HepG2 (cell line): Measurements from ENCODE around the gene ADGRG1. TPM values are rescaled to one million over a fixed set of nuclear protein-coding genes. Genes with fewer than 3 reads are reported as not detected.

Experiments
- CREB1 ChIP-seq, 2 experiments: fragments of 450-650 bp in 1 of 2; IDR thresholded peaks; 2 replicates each; pipeline ENCODE4 v1.6.1; 2016 to 2017; ENCODE audit warnings: control low read depth in 1 of 2, mild to moderate bottlenecking in 1 of 2, missing compliant biosample characterization in 1 of 2, missing genetic modification characterization in 1 of 2
- DMAP1 ChIP-seq: IDR thresholded peaks from 2 replicates; pipeline ENCODE4 v1.6.1; 2016
- KDM6A ChIP-seq: IDR thresholded peaks from 2 replicates; pipeline ENCODE4 v1.6.1; 2016; ENCODE audit warnings: low read depth
- KLF13 ChIP-seq: sonication (generic); formaldehyde crosslinking; IDR thresholded peaks from 2 replicates; pipeline ENCODE4 v1.4.0; 2020; ENCODE audit warnings: mild to moderate bottlenecking, missing genetic modification reagents
- NFATC3 ChIP-seq: sonication (generic); formaldehyde crosslinking; IDR thresholded peaks from 2 replicates; pipeline ENCODE4 v1.5.1; 2020; ENCODE audit warnings: mild to moderate bottlenecking, missing genetic modification reagents
- NFE2 ChIP-seq: sonication (generic); formaldehyde crosslinking; IDR thresholded peaks from 2 replicates; pipeline ENCODE4 v1.4.0; 2020; ENCODE audit warnings: missing genetic modification reagents
- NPAS2 ChIP-seq: sonication (generic); formaldehyde crosslinking; IDR thresholded peaks from 2 replicates; pipeline ENCODE4 v1.8.0; 2022; ENCODE audit warnings: mild to moderate bottlenecking, missing genetic modification reagents, borderline replicate concordance
- PAWR ChIP-seq: sonication (generic); formaldehyde crosslinking; IDR thresholded peaks from 2 replicates; pipeline ENCODE4 v1.4.0; 2020; ENCODE audit warnings: missing genetic modification reagents, mild to moderate bottlenecking, borderline replicate concordance
- PHF8 ChIP-seq: sonication (generic); formaldehyde crosslinking; IDR thresholded peaks from 2 replicates; pipeline ENCODE4 v1.5.0; 2020; ENCODE audit warnings: missing genetic modification reagents
- POLR2AphosphoS5 ChIP-seq: IDR thresholded peaks from 2 replicates; pipeline ENCODE4 v1.6.1; 2012; ENCODE audit warnings: low read depth, low read length
- RARA ChIP-seq: IDR thresholded peaks from 2 replicates; pipeline ENCODE4 v1.6.1; 2016; ENCODE audit warnings: missing genetic modification reagents, missing compliant biosample characterization
- TAF1 ChIP-seq: sonication (generic); formaldehyde crosslinking; IDR thresholded peaks from 2 replicates; pipeline ENCODE4 v1.4.0; 2020; ENCODE audit warnings: missing genetic modification reagents
- TCF7 ChIP-seq: sonication (generic); IDR thresholded peaks from 2 replicates; pipeline ENCODE4 v1.6.1; 2016; ENCODE audit warnings: antibody characterized with exemption, low read depth
- ZEB1 ChIP-seq: IDR thresholded peaks from 2 replicates; pipeline ENCODE4 v1.6.1; 2012; ENCODE audit warnings: mild to moderate bottlenecking, low read depth, inconsistent platforms; ENCODE audit not compliant: insufficient replicate concordance
- ZFP1 ChIP-seq: IDR thresholded peaks from 2 replicates; pipeline ENCODE4 v1.6.1; 2016
- ZMYM3 ChIP-seq: sonication (generic); formaldehyde crosslinking; IDR thresholded peaks from 2 replicates; pipeline ENCODE4 v1.5.1; 2020; ENCODE audit warnings: mild to moderate bottlenecking, missing genetic modification reagents
- ZNF274 ChIP-seq: sonication (generic); formaldehyde crosslinking; IDR thresholded peaks from 2 replicates; pipeline ENCODE4 v1.5.1; 2020; ENCODE audit warnings: mild to moderate bottlenecking, missing genetic modification reagents
- ZNF7 ChIP-seq: IDR thresholded peaks from 2 replicates; pipeline ENCODE4 v1.6.1; 2016; ENCODE audit warnings: missing biosample characterization, missing genetic modification reagents
- ZNF749 ChIP-seq: sonication (generic); formaldehyde crosslinking; IDR thresholded peaks from 2 replicates; pipeline ENCODE4 v1.8.0; 2022; ENCODE audit warnings: mild to moderate bottlenecking, missing genetic modification reagents, moderate library complexity, borderline replicate concordance
- ZSCAN21 ChIP-seq: sonication (generic); formaldehyde crosslinking; IDR thresholded peaks from 2 replicates; pipeline ENCODE4 v1.8.0; 2022; ENCODE audit warnings: mild to moderate bottlenecking, missing genetic modification reagents, moderate library complexity, borderline replicate concordance
- ZSCAN22 ChIP-seq: sonication (generic); formaldehyde crosslinking; IDR thresholded peaks from 2 replicates; pipeline ENCODE4 v1.4.0; 2020; ENCODE audit warnings: mild to moderate bottlenecking, missing genetic modification reagents
- polyA plus RNA-seq, 8 experiments: library from polyadenylated mRNA; depleted of rRNA in 3 of 8; stranded (reverse) in 7 of 8; unstranded in 1 of 8; fragments of >200 nt; fragmentation: Illumina TruSeq in 4 of 8; extraction: Trizol in 4 of 8; gene quantifications; 2 replicates each; pipeline versions ENCODE4 v1.2.1 to v1.2.3, GENCODE V29; 2011 to 2016; ENCODE audit warnings: low read depth in 4 of 8, missing spikeins in 1 of 8, mixed read lengths in 1 of 8; ENCODE audit not compliant: insufficient read depth in 1 of 8
- total RNA-seq, 5 experiments: library from RNA; depleted of rRNA; stranded (reverse); fragments of >200 nt; fragmentation: Illumina TruSeq; extraction: Trizol; gene quantifications; 2 replicates each; pipeline ENCODE4 v1.2.3, GENCODE V29; 2016; ENCODE audit warnings: low read depth in 1 of 5
- TF ChIP-seq, protein P1 (sequence below): sonication (generic); formaldehyde crosslinking; IDR thresholded peaks from 2 replicates; pipeline ENCODE4 v1.4.0; 2020; ENCODE audit warnings: mild to moderate bottlenecking, missing genetic modification reagents, borderline replicate concordance
- TF ChIP-seq, protein P2 (sequence below): sonication (generic); formaldehyde crosslinking; IDR thresholded peaks from 2 replicates; pipeline ENCODE4 v1.4.0; 2020; ENCODE audit warnings: missing genetic modification reagents
- TF ChIP-seq, protein P3 (sequence below): sonication (generic); formaldehyde crosslinking; IDR thresholded peaks from 2 replicates; pipeline ENCODE4 v1.5.0; 2020; ENCODE audit warnings: mild to moderate bottlenecking, low read depth, missing genetic modification reagents, borderline replicate concordance

ADGRG1 gene
- total and polyA plus RNA-seq, 2 of the 13 experiments (the other 11 are each of a cell fraction or from before 2014, with no cell fraction given) = 2.7 to 5.9 TPM

DNA sequence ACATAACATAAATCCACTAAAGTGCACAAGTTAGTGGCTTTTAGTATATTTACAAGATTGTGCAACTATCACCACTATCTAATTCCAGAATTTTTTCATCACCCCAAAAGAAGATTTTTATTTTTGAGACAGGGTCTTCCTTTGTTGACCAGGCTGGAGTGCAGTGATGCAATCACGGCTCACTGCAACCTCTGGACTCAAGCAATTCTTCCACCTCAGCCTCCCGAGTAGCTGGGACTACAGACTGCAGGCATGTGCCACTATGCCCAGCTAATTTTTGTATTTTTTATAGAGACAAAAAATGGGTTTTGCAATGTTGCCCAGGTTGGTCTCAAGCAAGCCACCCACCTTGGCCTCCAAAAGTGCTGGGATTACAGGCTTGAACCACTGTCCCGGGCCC lies 81.2 kb downstream of the ADGRG1 start (continued):
- TF ChIP-seq DMAP1 (no peak), NPAS2 (CRISPR knock-in tag) (no peak), CREB1 (IDR thresholded peaks at IDR 0.05) (no peak), CREB1 (CRISPR knock-in tag; IDR thresholded peaks at IDR 0.05) (no peak), KLF13 (CRISPR knock-in tag) (no peak), NFE2 (no peak), ZFP1 (CRISPR knock-in tag) (no peak), NFATC3 (CRISPR knock-in tag) (no peak), ZEB1 (no peak), KDM6A (CRISPR knock-in tag) (0 out of 2 replicates have a peak, but pooled peaks have one; percentile 33), TAF1 (no peak), ZSCAN22 (no peak), PHF8 (CRISPR knock-in tag) (no peak), ZSCAN21 (CRISPR knock-in tag) (no peak), POLR2AphosphoS5 (no peak), TCF7 (no peak), PAWR (CRISPR knock-in tag) (no peak), ZNF7 (CRISPR knock-in tag) (no peak), ZNF274 (CRISPR knock-in tag) (no peak), RARA (CRISPR knock-in tag) (peak; percentile 23; the same call in 1 of the 2 replicates), ZMYM3 (peak; percentile 54; the same call in 1 of the 2 replicates), ZNF749 (no peak)
- TF ChIP-seq, protein P1, sequence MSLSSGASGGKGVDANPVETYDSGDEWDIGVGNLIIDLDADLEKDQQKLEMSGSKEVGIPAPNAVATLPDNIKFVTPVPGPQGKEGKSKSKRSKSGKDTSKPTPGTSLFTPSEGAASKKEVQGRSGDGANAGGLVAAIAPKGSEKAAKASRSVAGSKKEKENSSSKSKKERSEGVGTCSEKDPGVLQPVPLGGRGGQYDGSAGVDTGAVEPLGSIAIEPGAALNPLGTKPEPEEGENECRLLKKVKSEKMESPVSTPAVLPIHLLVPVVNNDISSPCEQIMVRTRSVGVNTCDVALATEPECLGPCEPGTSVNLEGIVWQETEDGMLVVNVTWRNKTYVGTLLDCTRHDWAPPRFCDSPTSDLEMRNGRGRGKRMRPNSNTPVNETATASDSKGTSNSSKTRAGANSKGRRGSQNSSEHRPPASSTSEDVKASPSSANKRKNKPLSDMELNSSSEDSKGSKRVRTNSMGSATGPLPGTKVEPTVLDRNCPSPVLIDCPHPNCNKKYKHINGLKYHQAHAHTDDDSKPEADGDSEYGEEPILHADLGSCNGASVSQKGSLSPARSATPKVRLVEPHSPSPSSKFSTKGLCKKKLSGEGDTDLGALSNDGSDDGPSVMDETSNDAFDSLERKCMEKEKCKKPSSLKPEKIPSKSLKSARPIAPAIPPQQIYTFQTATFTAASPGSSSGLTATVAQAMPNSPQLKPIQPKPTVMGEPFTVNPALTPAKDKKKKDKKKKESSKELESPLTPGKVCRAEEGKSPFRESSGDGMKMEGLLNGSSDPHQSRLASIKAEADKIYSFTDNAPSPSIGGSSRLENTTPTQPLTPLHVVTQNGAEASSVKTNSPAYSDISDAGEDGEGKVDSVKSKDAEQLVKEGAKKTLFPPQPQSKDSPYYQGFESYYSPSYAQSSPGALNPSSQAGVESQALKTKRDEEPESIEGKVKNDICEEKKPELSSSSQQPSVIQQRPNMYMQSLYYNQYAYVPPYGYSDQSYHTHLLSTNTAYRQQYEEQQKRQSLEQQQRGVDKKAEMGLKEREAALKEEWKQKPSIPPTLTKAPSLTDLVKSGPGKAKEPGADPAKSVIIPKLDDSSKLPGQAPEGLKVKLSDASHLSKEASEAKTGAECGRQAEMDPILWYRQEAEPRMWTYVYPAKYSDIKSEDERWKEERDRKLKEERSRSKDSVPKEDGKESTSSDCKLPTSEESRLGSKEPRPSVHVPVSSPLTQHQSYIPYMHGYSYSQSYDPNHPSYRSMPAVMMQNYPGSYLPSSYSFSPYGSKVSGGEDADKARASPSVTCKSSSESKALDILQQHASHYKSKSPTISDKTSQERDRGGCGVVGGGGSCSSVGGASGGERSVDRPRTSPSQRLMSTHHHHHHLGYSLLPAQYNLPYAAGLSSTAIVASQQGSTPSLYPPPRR (CRISPR knock-in tag) = no peak
- TF ChIP-seq, protein P2, sequence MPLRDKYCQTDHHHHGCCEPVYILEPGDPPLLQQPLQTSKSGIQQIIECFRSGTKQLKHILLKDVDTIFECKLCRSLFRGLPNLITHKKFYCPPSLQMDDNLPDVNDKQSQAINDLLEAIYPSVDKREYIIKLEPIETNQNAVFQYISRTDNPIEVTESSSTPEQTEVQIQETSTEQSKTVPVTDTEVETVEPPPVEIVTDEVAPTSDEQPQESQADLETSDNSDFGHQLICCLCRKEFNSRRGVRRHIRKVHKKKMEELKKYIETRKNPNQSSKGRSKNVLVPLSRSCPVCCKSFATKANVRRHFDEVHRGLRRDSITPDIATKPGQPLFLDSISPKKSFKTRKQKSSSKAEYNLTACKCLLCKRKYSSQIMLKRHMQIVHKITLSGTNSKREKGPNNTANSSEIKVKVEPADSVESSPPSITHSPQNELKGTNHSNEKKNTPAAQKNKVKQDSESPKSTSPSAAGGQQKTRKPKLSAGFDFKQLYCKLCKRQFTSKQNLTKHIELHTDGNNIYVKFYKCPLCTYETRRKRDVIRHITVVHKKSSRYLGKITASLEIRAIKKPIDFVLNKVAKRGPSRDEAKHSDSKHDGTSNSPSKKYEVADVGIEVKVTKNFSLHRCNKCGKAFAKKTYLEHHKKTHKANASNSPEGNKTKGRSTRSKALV (CRISPR knock-in tag) = no peak
- TF ChIP-seq, protein P3, sequence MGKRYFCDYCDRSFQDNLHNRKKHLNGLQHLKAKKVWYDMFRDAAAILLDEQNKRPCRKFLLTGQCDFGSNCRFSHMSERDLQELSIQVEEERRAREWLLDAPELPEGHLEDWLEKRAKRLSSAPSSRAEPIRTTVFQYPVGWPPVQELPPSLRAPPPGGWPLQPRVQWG (CRISPR knock-in tag) = no peak
